VCaP (cell line): ENCODE results near the gene ROBO1.

Experiments used
- H3K27ac ChIP-seq: fragments of 450-650 bp; 2 replicates; pipeline ENCODE4 v1.5.1; 2017
- CTCF ChIP-seq: fragments of 450-650 bp; conservative IDR thresholded peaks from 2 replicates; pipeline ENCODE4 v1.5.1; 2017; ENCODE audit warnings: mild to moderate bottlenecking, moderate library complexity

Gene ROBO1

DNA sequence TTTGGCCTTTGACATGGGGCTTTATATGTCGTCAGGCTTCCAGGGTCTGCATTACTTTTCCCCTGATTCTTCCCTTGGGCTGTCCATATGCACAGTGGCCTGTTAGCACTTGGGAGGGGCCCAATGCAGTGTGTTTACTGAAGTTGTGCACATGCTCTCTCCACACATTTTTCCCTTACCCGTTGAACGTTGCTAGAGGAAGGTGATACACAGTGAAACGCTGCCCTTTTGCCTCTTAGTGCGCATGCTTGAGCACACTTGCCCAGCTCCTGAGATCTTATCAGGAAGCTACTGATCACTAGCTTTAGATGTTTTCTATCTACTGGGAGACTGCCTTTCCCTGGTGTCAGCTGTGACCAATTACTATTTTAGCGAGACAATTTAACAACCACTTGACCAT, 1198.0 kb downstream of the ROBO1 start:
- H3K27ac ChIP-seq: no peak overlapping the region
- no peak for TF ChIP-seq CTCF

- H3K27ac ChIP-seq: no peak overlapping the region
- TF ChIP-seq CTCF: no peak
Measured at GRCh38 chr3:78565712-78566111, 1202.1 kb downstream of the ROBO1 start.

DNA sequence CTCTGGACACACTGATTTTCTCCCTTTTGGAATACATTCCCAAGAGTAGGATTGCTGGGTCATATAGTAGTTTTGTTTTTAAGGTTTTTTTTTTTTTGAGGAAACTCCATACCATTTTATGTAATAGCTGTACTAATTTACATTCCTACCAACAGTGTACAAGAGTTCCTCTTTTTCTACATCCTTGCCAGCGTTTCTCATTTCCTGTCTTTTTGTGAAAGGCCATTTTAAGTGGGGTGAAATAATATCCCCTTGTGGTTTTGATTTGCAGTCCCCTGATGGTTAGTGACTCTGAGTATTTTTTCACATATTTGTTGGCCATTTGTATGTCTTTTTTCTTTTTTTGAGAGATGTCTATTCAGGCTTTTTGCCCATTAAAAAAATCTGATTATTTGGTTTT, 1205.5 kb downstream of the ROBO1 start:
- no peak overlapping the region for H3K27ac ChIP-seq
- no peak for TF ChIP-seq CTCF
